Adipocyte (in vitro differentiated cells): ENCODE results near the gene RUNX3.
"Not testable (repeated sequence)": the region's sequence is repeated elsewhere in the genome, so short reads cannot be mapped to it uniquely, and the experiment has no call there.

ENCODE experiments used
- DNase-seq: peaks from one replicate; pipeline ENCODE4 v3.0.0-alpha.2; 2015; ENCODE audit warnings: low read depth
- H3K27me3 ChIP-seq: replicated peaks from 2 replicates; pipeline ENCODE4 v1.7.0; 2013; ENCODE audit warnings: mild to moderate bottlenecking, low read length, moderate library complexity; ENCODE audit not compliant: control insufficient read depth, insufficient read depth
- H3K36me3 ChIP-seq: 2 replicates; pipeline ENCODE4 v1.7.0; 2013; ENCODE audit warnings: low read length, mild to moderate bottlenecking, moderate library complexity; ENCODE audit not compliant: control insufficient read depth, insufficient read depth, severe bottlenecking
- H3K4me1 ChIP-seq: 2 replicates; pipeline ENCODE4 v1.7.0; 2013; ENCODE audit warnings: mild to moderate bottlenecking, low read length, moderate library complexity; ENCODE audit not compliant: control insufficient read depth, insufficient read depth
- H3K4me3 ChIP-seq: 2 replicates; pipeline ENCODE4 v1.7.0; 2013; ENCODE audit warnings: mild to moderate bottlenecking, low read length, moderate library complexity
- H3K9ac ChIP-seq: 2 replicates; pipeline ENCODE4 v1.7.0; 2013; ENCODE audit warnings: mild to moderate bottlenecking, low read length, moderate library complexity
- H3K9me3 ChIP-seq: 2 replicates; pipeline ENCODE4 v1.7.0; 2013; ENCODE audit warnings: mild to moderate bottlenecking, low read length, moderate library complexity; ENCODE audit not compliant: control insufficient read depth

RUNX3 gene

DNA sequence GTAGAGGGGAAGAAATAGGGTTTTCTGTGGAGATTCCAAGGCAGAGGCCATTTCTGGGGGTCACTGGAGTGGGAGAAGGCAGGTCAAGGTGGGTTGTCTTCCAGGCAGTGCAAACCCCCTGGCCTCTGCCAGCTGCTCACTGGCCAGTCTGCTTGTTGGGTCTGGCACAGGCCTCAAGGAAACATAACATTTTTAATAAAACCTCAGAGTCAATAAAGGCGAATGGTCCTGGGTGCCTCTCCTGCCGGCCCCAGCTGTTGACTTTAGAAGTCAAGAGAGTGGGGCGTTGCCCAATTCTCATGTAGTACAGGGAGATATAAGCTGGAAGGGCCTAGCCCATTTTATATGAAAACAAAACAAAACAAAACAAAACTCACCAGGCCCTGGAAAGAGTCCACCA, 36.6 kb downstream of the RUNX3 start:
- H3K36me3 ChIP-seq = no peaks in the 10 kb centered on the region
- no peaks in the 10 kb centered on the region for H3K9me3 ChIP-seq
- H3K4me3 ChIP-seq = no peak overlapping the region
- DNase-seq = no peak
- H3K9ac ChIP-seq = no peak overlapping the region
- peaks cover 2% of the 10 kb centered on the region for H3K27me3 ChIP-seq
- H3K4me1 ChIP-seq = peaks cover 12% of the 10 kb centered on the region

DNA sequence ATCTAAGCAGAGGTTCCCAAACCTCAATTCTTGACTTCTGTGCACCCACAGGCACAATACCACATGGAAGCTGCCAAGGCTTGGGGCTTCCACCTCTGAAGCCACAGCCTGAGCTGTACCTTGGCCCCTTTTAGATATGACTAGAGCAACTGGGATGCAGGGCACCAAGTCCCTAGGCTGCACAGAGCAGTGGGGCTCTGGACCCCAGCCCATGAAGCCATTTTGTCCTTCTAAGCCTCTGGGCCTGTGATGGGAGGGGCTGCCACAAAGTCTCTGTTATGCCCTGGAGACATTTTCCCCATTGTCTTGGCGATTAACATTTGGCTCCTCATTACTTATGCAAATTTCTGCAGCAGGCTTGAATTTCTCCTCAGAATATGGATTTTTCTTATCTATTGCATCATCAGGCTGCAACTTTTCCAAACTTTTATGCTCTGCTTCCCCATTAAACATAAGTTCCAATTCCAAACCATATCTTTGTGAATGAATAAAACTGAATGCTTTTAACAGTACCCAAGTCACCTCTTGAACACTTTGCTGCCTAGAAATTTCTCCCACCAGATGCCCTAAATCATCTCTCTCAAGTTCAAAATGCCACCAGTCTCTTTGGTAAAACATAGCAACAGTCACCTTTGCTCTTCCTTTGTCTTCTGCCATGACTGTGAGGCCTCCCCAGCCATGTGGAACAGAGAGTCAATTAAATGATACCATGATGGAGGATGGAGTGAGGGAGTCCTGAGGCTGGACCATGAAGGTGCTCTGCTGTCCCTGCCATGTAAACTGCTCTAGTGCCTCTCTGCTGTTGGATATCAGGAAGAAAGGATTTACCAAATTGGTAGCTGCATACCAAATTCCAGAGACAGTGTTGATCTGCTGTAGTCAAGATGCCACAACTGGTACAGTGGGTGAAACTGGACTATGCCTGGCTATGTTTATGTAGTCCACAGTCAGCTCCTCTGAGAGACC, 37.6 kb downstream of the RUNX3 start:
- Histone ChIP-seq H3K4me1 (peaks cover 12% of the 10 kb centered on the region), H3K36me3 (no peaks in the 10 kb centered on the region), H3K27me3 (no peaks in the 10 kb centered on the region), H3K9me3 (no peaks in the 10 kb centered on the region), H3K4me3 (no peak overlapping the region), H3K9ac (no peak overlapping the region)
- no peak for DNase-seq

DNA sequence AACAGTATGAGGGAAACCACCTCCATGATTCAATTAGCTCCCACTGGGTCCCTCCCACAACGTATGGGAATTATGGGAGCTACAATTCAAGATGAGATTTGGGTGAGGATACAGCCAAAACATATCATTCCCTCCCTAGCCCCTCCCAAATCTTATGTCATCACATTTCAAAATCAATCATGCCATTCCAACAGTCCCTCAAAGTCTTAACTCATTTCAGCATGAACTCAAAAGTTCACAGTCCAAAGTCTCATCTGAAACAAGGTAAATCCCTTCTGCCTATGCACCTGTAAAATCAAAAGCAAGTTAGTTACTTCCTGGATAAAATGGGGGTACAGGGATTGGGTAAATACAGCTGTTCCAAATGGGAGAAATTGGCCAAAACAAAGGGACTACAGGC, 38.7 kb downstream of the RUNX3 start:
- not testable (repeated sequence) for H3K9me3 ChIP-seq, H3K36me3 ChIP-seq, H3K27me3 ChIP-seq, H3K4me3 ChIP-seq, H3K9ac ChIP-seq, DNase-seq
- H3K4me1 ChIP-seq = peaks cover 12% of the 10 kb centered on the region

DNA sequence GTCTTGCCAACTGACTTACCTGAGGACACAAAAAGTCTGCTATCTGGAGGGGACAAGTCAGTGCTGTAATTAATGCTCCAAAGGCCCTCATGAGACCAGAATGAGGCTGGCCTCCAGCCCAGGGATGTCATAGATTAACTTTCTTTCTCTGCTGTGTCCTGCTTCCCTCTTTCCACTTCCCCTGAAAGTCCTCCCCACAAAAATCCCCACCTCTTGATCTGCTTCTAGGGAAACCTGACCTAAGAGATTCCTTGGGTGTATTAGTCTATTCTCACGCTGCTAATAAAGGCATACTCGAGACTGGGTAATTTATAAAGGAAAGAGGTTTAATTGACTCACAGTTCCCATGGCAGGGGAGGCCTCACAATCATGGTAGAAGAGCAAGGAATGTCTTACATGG, 39.2 kb downstream of the RUNX3 start:
- H3K4me3 ChIP-seq = no peak overlapping the region
- no peak overlapping the region for H3K9ac ChIP-seq
- H3K27me3 ChIP-seq = no peaks in the 10 kb centered on the region
- H3K4me1 ChIP-seq = peaks cover 12% of the 10 kb centered on the region
- no peaks in the 10 kb centered on the region for H3K9me3 ChIP-seq
- no peaks in the 10 kb centered on the region for H3K36me3 ChIP-seq
- DNase-seq = no peak

DNA sequence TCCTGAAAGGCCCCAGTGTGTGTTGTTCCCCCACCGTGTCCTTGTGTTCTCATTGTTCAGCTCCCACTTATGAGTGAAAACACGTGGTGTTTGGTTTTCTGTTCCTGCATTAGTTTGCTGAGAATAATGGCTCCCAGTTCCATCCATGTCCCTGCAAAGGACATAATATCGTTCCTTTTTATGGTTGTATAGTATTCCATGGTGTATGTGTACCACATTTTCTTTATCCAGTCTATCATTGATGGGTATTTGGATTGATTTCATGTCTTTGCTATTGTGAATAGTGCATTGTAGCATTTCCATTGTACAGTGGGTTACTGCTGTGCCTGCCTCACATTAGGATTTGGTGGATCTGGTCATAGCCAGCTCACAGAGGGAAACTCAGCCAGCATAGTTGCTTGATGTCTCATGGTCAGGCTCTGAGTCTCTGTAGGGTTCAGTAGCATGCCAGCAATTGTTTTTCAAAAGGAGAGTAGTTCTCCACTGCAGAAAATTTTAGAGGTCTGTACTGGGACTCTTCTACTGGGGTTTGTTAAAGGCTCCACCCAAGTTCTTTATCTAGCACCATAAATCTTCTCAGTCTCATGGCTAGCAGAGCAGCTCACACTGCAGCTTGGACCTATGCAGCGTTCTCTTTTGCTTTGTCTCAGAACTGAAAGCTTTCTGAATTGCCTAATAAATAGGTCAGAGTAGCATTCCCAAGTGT, 41.0 kb downstream of the RUNX3 start:
- no peaks in the 10 kb centered on the region for H3K9me3 ChIP-seq
- no peaks in the 10 kb centered on the region for H3K27me3 ChIP-seq
- H3K4me1 ChIP-seq = peaks cover 12% of the 10 kb centered on the region
- H3K9ac ChIP-seq = peak overlapping the region; percentile 4
- H3K36me3 ChIP-seq = no peaks in the 10 kb centered on the region
- peak overlapping the region; percentile 15 for H3K4me3 ChIP-seq
- peak; percentile 48 for DNase-seq

DNA sequence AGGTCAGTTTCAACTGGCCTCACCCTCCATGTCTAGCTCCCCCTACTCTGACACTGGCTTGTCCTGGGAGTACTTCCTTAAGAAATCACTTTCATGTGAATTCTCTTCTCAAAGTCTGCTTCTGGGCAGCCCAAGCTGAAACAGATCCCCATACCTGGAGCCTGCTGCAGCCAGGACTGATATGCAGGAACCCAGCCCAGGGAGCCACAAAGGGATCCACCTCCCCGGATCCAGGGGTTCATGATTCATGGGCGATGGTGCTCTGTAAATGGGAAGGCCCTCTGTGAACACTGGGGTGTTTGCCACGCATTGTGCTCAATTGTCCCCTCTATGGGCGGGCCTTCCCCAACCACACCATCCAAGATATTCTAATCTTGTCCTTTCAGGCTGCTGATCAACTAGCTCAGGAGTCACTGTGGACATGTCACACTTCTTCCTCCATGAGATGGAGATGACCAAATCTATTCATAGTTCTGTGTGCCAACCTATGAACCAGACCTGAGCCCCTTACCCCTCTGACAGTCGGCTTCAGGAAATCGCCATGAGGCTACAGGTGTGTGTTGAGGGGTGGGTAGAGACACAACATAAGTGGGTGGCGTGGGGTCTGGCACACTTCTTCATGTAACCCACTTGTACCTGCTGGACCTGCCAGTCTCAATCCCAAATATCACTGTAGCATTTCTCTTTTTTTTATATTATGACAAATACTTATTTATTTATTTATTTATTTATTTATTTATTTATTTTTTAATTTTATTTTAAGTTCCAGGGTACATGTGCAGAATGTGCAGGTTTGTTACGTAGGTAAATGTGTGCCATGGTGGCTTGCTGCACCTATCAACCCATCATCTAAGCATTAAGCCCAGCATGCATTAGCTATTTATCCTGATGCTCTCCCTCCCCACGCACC, 41.8 kb downstream of the RUNX3 start:
- H3K9ac ChIP-seq = no peak overlapping the region
- peaks cover 12% of the 10 kb centered on the region for H3K4me1 ChIP-seq
- H3K27me3 ChIP-seq = no peaks in the 10 kb centered on the region
- peaks cover 5% of the 10 kb centered on the region for H3K9me3 ChIP-seq
- no peaks in the 10 kb centered on the region for H3K36me3 ChIP-seq
- H3K4me3 ChIP-seq = no peak overlapping the region
- no peak for DNase-seq

DNA sequence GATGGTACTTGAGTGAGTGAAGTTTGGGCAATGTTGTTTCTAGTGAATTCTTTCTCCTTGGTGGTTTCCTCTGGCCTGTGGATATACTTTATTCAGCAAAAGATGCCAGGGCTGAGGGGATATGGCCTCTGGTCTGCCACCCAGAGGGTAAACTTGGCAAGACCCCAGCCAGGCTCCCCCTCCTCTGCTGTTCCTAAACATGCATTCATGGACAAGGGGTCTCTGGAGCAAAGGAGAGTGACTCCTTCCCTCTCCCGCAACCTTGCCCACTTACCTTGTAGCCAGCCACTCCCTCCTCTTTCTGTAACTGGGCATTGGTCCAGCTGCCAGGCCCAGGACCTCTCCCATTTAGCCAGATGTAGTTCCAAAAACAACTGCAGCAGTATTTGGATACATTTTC, 43.8 kb downstream of the RUNX3 start:
- Histone ChIP-seq H3K36me3 (no peaks in the 10 kb centered on the region), H3K4me1 (peaks cover 12% of the 10 kb centered on the region), H3K4me3 (no peak overlapping the region), H3K27me3 (no peaks in the 10 kb centered on the region), H3K9ac (no peak overlapping the region), H3K9me3 (peaks cover 7% of the 10 kb centered on the region)
- DNase-seq = no peak

DNA sequence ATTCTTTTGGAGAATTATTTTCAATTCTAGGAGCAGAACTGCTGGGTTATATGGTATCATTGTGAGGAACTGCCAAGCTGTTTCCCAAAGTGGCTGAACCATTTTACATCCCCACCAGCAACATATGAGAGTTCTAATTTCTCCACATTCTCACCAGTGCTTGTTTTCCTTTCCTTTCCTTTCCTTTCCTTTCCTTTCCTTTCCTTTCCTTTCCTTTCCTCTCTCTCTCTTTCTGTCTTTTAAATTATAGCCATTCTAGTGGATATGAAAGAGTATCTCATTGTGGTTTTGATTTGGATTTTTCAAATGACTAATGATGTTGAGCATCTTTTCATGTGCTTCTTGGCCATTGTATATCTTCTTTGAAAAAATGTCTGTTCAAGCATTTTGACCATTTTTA, 45.3 kb downstream of the RUNX3 start:
- H3K27me3 ChIP-seq = no peaks in the 10 kb centered on the region
- H3K36me3 ChIP-seq = no peaks in the 10 kb centered on the region
- H3K4me3 ChIP-seq = no peak overlapping the region
- DNase-seq = no peak
- peaks cover 13% of the 10 kb centered on the region for H3K9me3 ChIP-seq
- H3K4me1 ChIP-seq = peaks cover 10% of the 10 kb centered on the region
- no peak overlapping the region for H3K9ac ChIP-seq

DNA sequence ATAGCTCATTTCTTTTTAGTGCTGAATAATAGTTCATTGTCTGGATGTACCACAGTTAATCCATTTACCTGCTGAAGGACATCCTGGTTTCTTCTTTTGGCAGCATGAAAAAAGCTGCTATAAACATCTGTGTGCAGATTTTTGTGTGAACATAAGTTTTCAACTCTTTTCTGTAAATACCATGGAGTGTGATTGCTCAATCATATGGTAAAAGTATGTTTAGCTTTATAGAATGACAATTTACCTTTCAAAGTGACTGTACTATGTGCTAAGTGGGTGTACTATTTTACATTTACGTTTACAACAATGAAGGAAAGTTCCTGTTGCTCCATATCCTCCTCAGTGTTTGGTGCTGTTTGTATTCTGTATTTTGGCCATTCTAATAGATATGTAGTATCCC, 49.0 kb downstream of the RUNX3 start:
- DNase-seq = no peak
- peaks cover 13% of the 10 kb centered on the region for H3K9me3 ChIP-seq
- H3K4me1 ChIP-seq = peaks cover 10% of the 10 kb centered on the region
- no peak overlapping the region for H3K9ac ChIP-seq
- no peak overlapping the region for H3K4me3 ChIP-seq
- H3K36me3 ChIP-seq = no peaks in the 10 kb centered on the region
- H3K27me3 ChIP-seq = no peaks in the 10 kb centered on the region

DNA sequence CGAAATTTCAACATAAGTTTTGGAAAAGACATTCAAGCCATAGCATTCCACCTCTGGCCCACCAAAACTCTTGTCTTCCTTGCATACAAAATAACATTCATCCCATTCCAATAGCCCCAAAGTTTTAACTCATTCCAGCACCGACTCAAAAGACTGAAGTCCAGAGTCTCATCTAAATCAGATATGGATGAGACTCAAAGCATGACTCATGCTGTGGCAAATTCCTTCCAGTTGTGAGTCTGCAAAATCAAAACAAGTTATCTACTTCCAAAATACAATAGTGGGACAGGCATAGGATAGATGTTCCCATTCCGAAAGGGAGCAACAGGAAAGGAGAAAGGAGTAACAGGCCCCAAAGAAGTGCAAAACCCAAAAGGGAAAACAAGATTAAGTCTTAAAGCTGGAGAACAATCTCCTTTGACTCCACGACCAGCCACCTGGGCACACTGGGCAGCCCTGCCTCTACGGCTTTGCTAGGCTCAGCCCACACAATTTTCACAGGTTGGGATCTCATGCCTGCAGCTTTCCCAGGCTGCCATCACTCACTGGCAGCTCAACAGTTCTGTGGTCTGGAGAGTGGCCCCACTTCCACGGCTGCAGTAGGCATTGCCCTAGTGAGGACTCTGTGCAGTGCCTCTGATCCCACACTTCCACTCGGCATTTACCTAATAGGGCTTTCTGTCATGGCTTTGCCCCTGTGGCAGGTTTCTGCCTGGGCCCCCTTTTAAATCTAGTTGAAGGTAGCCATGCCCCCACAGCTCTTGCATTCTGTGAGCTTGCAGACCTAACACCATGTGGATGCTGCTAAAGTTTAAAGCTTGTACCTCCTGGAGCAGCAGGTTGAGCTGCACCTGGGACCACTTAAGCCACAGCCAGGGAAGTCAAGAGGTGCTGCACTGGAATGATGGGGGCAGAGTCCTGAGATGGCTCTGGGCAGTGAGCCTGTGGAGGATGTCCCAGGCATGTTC, 51.0 kb downstream of the RUNX3 start:
- H3K27me3 ChIP-seq = no peaks in the 10 kb centered on the region
- peak; percentile 47 for DNase-seq
- H3K9ac ChIP-seq = no peak overlapping the region
- no peaks in the 10 kb centered on the region for H3K36me3 ChIP-seq
- peaks cover 13% of the 10 kb centered on the region for H3K9me3 ChIP-seq
- no peak overlapping the region for H3K4me3 ChIP-seq
- peaks cover 10% of the 10 kb centered on the region for H3K4me1 ChIP-seq
